T-helper 1 cell treated with Interleukin-12 subunit alpha and Interleukin-12 subunit beta and Interleukin-4 antibody, amounts not matched to agents 30 μg/mL and 1 μg/mL, for 36 hours (primary cell): ENCODE measurements around the gene FXR2.
A peak's percentile ranks its signal among the peaks of the same experiment; 100 is the strongest.
"Not testable (repeated sequence)": the region's sequence is repeated elsewhere in the genome, so short reads cannot be mapped to it uniquely, and the experiment has no call there.

Source experiments
- H3K27ac Mint-ChIP-seq: one replicate; pipeline ENCODE4 v1.8.0; 2021; ENCODE audit warnings: mild to moderate bottlenecking, mixed read lengths
- H3K27me3 Mint-ChIP-seq: one replicate; pipeline ENCODE4 v1.8.0; 2021; ENCODE audit warnings: low read depth, mixed read lengths
- H3K36me3 Mint-ChIP-seq: one replicate; pipeline ENCODE4 v1.8.0; 2021; ENCODE audit warnings: low read depth, mixed read lengths
- H3K4me1 Mint-ChIP-seq: one replicate; pipeline ENCODE4 v1.8.0; 2021; ENCODE audit warnings: low read depth, mixed read lengths
- H3K4me3 Mint-ChIP-seq: one replicate; pipeline ENCODE4 v1.8.0; 2021; ENCODE audit warnings: mild to moderate bottlenecking, moderate library complexity, mixed read lengths
- H3K9me3 Mint-ChIP-seq: one replicate; pipeline ENCODE4 v1.8.0; 2021; ENCODE audit warnings: mixed read lengths

FXR2 gene

GRCh38 chr17:7636163-7636562, 21.5 kb upstream of the FXR2 start:
- no peaks in the 10 kb centered on the region for H3K9me3 Mint-ChIP-seq
- peaks cover 4% of the 10 kb centered on the region for H3K4me1 Mint-ChIP-seq
- peaks cover 13% of the 10 kb centered on the region for H3K27me3 Mint-ChIP-seq
- H3K36me3 Mint-ChIP-seq, result no peaks in the 10 kb centered on the region
- no peak overlapping the region for H3K4me3 Mint-ChIP-seq
- H3K27ac Mint-ChIP-seq, result no peak overlapping the region

GRCh38 chr17:7634384-7634783, 19.7 kb upstream of the FXR2 start:
- Mint-ChIP-seq H3K9me3 (no peaks in the 10 kb centered on the region), H3K4me1 (peaks cover 4% of the 10 kb centered on the region), H3K4me3 (no peak overlapping the region), H3K27ac (no peak overlapping the region), H3K27me3 (peaks cover 8% of the 10 kb centered on the region), H3K36me3 (no peaks in the 10 kb centered on the region)

GRCh38 chr17:7633093-7633492, 18.4 kb upstream of the FXR2 start:
- no peak overlapping the region for H3K27ac Mint-ChIP-seq
- H3K27me3 Mint-ChIP-seq, result no peaks in the 10 kb centered on the region
- no peaks in the 10 kb centered on the region for H3K9me3 Mint-ChIP-seq
- no peak overlapping the region for H3K4me3 Mint-ChIP-seq
- H3K36me3 Mint-ChIP-seq, result no peaks in the 10 kb centered on the region
- peaks cover 4% of the 10 kb centered on the region for H3K4me1 Mint-ChIP-seq

GRCh38 chr17:7632492-7632894, 17.8 kb upstream of the FXR2 start:
- Mint-ChIP-seq H3K27ac (no peak overlapping the region), H3K27me3 (no peaks in the 10 kb centered on the region), H3K4me3 (no peak overlapping the region), H3K4me1 (peaks cover 4% of the 10 kb centered on the region), H3K36me3 (no peaks in the 10 kb centered on the region), H3K9me3 (no peaks in the 10 kb centered on the region)

GRCh38 chr17:7631398-7632380, 17.0 kb upstream of the FXR2 start:
- peaks cover 8% of the 10 kb centered on the region for H3K4me1 Mint-ChIP-seq
- H3K36me3 Mint-ChIP-seq, result no peaks in the 10 kb centered on the region
- H3K9me3 Mint-ChIP-seq, result no peaks in the 10 kb centered on the region
- no peak overlapping the region for H3K4me3 Mint-ChIP-seq
- no peak overlapping the region for H3K27ac Mint-ChIP-seq
- H3K27me3 Mint-ChIP-seq, result no peaks in the 10 kb centered on the region

- Mint-ChIP-seq H3K4me1 (peaks cover 9% of the 10 kb centered on the region), H3K36me3 (peaks cover 2% of the 10 kb centered on the region), H3K9me3 (no peaks in the 10 kb centered on the region), H3K4me3 (no peak within 1 kb of the TSS), H3K27ac (no peak within 1 kb of the TSS), H3K27me3 (no peaks in the 10 kb centered on the region)
Observed at GRCh38 chr17:7629939-7630571, 15.4 kb upstream of the FXR2 start, which contains the start of gene SHBG. Gene SHBG (plus strand): TSS chr17:7630135. CDS start chr17:7630173, 38 bp downstream.

- Mint-ChIP-seq H3K36me3 (peaks cover 2% of the 10 kb centered on the region), H3K27me3 (no peaks in the 10 kb centered on the region), H3K9me3 (no peaks in the 10 kb centered on the region), H3K4me1 (peaks cover 8% of the 10 kb centered on the region), H3K4me3 (peak within 1 kb of the TSS; percentile 95), H3K27ac (peak within 1 kb of the TSS; percentile 72)
Observed at GRCh38 chr17:7627250-7628121, 12.8 kb upstream of the FXR2 start, which contains the start of gene SAT2. Gene SAT2 (minus strand): TSS chr17:7627821. CDS start chr17:7627635, 186 bp downstream.

GRCh38 chr17:7626956-7627249, 12.2 kb upstream of the FXR2 start:
- H3K4me3 Mint-ChIP-seq, result peak overlapping the region; percentile 95
- no peaks in the 10 kb centered on the region for H3K9me3 Mint-ChIP-seq
- H3K27ac Mint-ChIP-seq, result no peak overlapping the region
- H3K4me1 Mint-ChIP-seq, result peaks cover 5% of the 10 kb centered on the region
- H3K36me3 Mint-ChIP-seq, result peaks cover 2% of the 10 kb centered on the region
- no peaks in the 10 kb centered on the region for H3K27me3 Mint-ChIP-seq

- H3K9me3 Mint-ChIP-seq, result no peaks in the 10 kb centered on the region
- H3K36me3 Mint-ChIP-seq, result peaks cover 2% of the 10 kb centered on the region
- H3K4me3 Mint-ChIP-seq, result peak overlapping the region; percentile 95
- no peak overlapping the region for H3K27ac Mint-ChIP-seq
- no peaks in the 10 kb centered on the region for H3K27me3 Mint-ChIP-seq
- H3K4me1 Mint-ChIP-seq, result peaks cover 5% of the 10 kb centered on the region
Observed at GRCh38 chr17:7626307-7626706, 11.6 kb upstream of the FXR2 start.

GRCh38 chr17:7625749-7626148, 11.1 kb upstream of the FXR2 start:
- not testable (repeated sequence) for H3K9me3 Mint-ChIP-seq, H3K36me3 Mint-ChIP-seq, H3K27me3 Mint-ChIP-seq, H3K4me1 Mint-ChIP-seq, H3K27ac Mint-ChIP-seq, H3K4me3 Mint-ChIP-seq

- Mint-ChIP-seq H3K36me3 (peaks cover 2% of the 10 kb centered on the region), H3K4me3 (no peak overlapping the region), H3K4me1 (peaks cover 7% of the 10 kb centered on the region), H3K9me3 (no peaks in the 10 kb centered on the region), H3K27me3 (no peaks in the 10 kb centered on the region), H3K27ac (no peak overlapping the region)
Observed at GRCh38 chr17:7623661-7624060, 9.0 kb upstream of the FXR2 start.

GRCh38 chr17:7620835-7621234, 6.1 kb upstream of the FXR2 start:
- no peak overlapping the region for H3K27ac Mint-ChIP-seq
- peaks cover 3% of the 10 kb centered on the region for H3K4me1 Mint-ChIP-seq
- no peaks in the 10 kb centered on the region for H3K9me3 Mint-ChIP-seq
- no peak overlapping the region for H3K4me3 Mint-ChIP-seq
- H3K27me3 Mint-ChIP-seq, result no peaks in the 10 kb centered on the region
- no peaks in the 10 kb centered on the region for H3K36me3 Mint-ChIP-seq

GRCh38 chr17:7618608-7619007, 3.9 kb upstream of the FXR2 start:
- Mint-ChIP-seq H3K27ac (no peak overlapping the region), H3K4me1 (peaks cover 10% of the 10 kb centered on the region), H3K4me3 (no peak overlapping the region), H3K36me3 (no peaks in the 10 kb centered on the region), H3K9me3 (no peaks in the 10 kb centered on the region), H3K27me3 (no peaks in the 10 kb centered on the region)

GRCh38 chr17:7615265-7615747, 609 bp upstream of the FXR2 start:
- Mint-ChIP-seq H3K27ac (peak overlapping the region; percentile 88), H3K9me3 (no peaks in the 10 kb centered on the region), H3K4me3 (peak overlapping the region; percentile 81), H3K27me3 (no peaks in the 10 kb centered on the region), H3K36me3 (peaks cover 6% of the 10 kb centered on the region), H3K4me1 (peaks cover 30% of the 10 kb centered on the region)
